ENCODE measurements around the gene C9orf78. TPM values are rescaled to one million over a fixed set of nuclear protein-coding genes. Genes with fewer than 3 reads are reported as not detected.

C9orf78 gene
- total and polyA plus RNA-seq, 2 of the 8 experiments (the other 6 are each of a cell fraction or from before 2014, with no cell fraction given) = 17.4 to 40.6 TPM

DNA sequence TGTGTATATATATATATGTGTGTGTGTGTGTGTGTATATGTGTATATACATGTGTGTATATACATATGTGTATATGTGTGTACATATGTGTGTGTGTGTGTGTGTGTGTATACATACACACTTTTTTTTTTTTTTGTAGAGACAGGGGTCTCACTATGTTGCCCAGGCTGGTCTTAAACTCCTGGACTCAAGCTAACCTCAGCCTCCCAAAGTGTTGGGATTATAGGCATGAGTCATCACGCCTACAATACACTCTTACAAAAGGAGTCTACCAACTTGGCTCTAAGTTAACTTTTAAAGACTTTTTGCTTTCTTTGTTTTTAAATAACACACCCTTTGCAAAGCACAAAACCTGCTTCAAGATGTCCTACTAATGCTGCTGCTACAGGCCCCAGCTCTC is 2.1 kb downstream of the C9orf78 start:
- no peak overlapping the region for H4K8ac ChIP-seq (ENCODE audit: extremely low read depth, insufficient read depth, low read length)
- H4K5ac ChIP-seq (ENCODE audit: insufficient read length, low read depth, low read length) = no peak overlapping the region
- H2BK5ac ChIP-seq (ENCODE audit: low read depth, low read length) = no peak overlapping the region
- no peak overlapping the region for H2BK12ac ChIP-seq (ENCODE audit: low read depth, low read length)
- H2AFZ ChIP-seq (ENCODE audit: low read length) = no peak overlapping the region
- no peak overlapping the region for H2AK5ac ChIP-seq (ENCODE audit: low read depth, low read length)
- no peak overlapping the region for H2BK20ac ChIP-seq (ENCODE audit: low read length)
- H3K56ac ChIP-seq (replicated peaks; ENCODE audit: insufficient read length, low read depth, low read length) = no peak overlapping the region
- H2BK120ac ChIP-seq (replicated peaks; ENCODE audit: low read depth, low read length) = no peak overlapping the region
- H3K9me3 ChIP-seq (ENCODE audit: insufficient read depth in 2 of 2, low read depth in 1 of 2, low read length in 1 of 2) = no peaks in the 10 kb centered on the region
- H3K27ac ChIP-seq (ENCODE audit: low read depth, low read length) = no peak overlapping the region
- peaks cover 0 to 1% of the 10 kb centered on the region in 2 experiments for H4K20me1 ChIP-seq (replicated peaks in 1 of 2; ENCODE audit: control insufficient read depth in 1 of 2, insufficient read depth in 2 of 2, low read length in 2 of 2)
- H4K91ac ChIP-seq (replicated peaks; ENCODE audit: insufficient read length, low read length) = no peak overlapping the region
- peaks cover 14 to 35% (median 27%) of the 10 kb centered on the region in 4 experiments; a peak in 7 of 8 replicates for H3K36me3 ChIP-seq (ENCODE audit: control insufficient read depth in 2 of 4, insufficient read depth in 4 of 4, low read length in 3 of 4)
- no peak overlapping the region for H3K14ac ChIP-seq (ENCODE audit: insufficient read length)
- H3K4ac ChIP-seq (replicated peaks; ENCODE audit: insufficient read length, low read depth, low read length) = no peak overlapping the region
- H3K4me2 ChIP-seq (ENCODE audit: insufficient read depth in 1 of 2, low read depth in 2 of 2, low read length in 2 of 2) = no peak overlapping the region
- no peak overlapping the region for H3K4me3 ChIP-seq (ENCODE audit: extremely low read depth in 1 of 4, insufficient read depth in 2 of 4, low read depth in 3 of 4, low read length in 4 of 4)
- no peak for FAIRE-seq
- WGBS, 2 experiments (ENCODE audit: extremely low coverage in 1 of 2, insufficient coverage in 1 of 2, insufficient read length in 1 of 2, insufficient replicate concordance in 2 of 2, low coverage in 1 of 2, low lambda C conversion rate in 2 of 2, missing lambda C conversion rate in 1 of 2) = 94% methylated on average over 1 of the region's 1 CpG; no CpG with 5 or more reads in 1 of the 2 experiments
- no peak overlapping the region for H2BK15ac ChIP-seq (ENCODE audit: low read length)
- peaks cover 0 to 12% of the 10 kb centered on the region in 2 experiments; a peak in 2 of 4 replicates for H3K79me2 ChIP-seq (ENCODE audit: control insufficient read depth in 1 of 2, insufficient read depth in 2 of 2, low read length in 2 of 2)
- ChIA-PET POLR2A (ENCODE audit: partially characterized antibody) (interaction anchor here (0.7 kb wide), 1 partner anchor 55 kb away, joined by 3 read pairs; no protein-coding TSS in a partner anchor), CTCF (ENCODE audit: partially characterized antibody) (no interaction called here)
- no peak overlapping the region for H3K18ac ChIP-seq (ENCODE audit: extremely low read depth, low read length)
- peaks cover 2% of the 10 kb centered on the region for H3K79me1 ChIP-seq (ENCODE audit: low read depth, low read length)
- H3K4me1 ChIP-seq (replicated peaks in 1 of 4; ENCODE audit: control insufficient read depth in 3 of 4, insufficient read depth in 4 of 4, low read length in 3 of 4) = peaks cover 0 to 8% (median 4%) of the 10 kb centered on the region in 4 experiments; a peak in 4 of 7 replicates
- H3K27me3 ChIP-seq (replicated peaks in 1 of 4; ENCODE audit: control insufficient read depth in 3 of 4, extremely low read depth in 1 of 4, insufficient read depth in 3 of 4, low read length in 3 of 4) = no peaks in the 10 kb centered on the region; a peak in 1 of 7 replicates
- H3K23me2 ChIP-seq (ENCODE audit: low read depth, low read length) = peaks cover 6% of the 10 kb centered on the region
- no peak for DNase-seq (ENCODE audit: low read depth in 1 of 2, low spot score in 2 of 2)
- H3K23ac ChIP-seq (ENCODE audit: insufficient read length) = no peak overlapping the region
- H3K9ac ChIP-seq (replicated peaks in 1 of 4; ENCODE audit: extremely low read depth in 1 of 4, low read depth in 3 of 4, low read length in 3 of 4) = no peak overlapping the region
- TF ChIP-seq CTBP2 (IDR thresholded peaks at IDR 0.05; ENCODE audit: borderline replicate concordance, insufficient read depth, insufficient read length, low read length) (no peak), SIN3A (conservative IDR thresholded peaks at IDR 0.05 in 1 of 2, IDR thresholded peaks at IDR 0.05 in 1 of 2; ENCODE audit: low read depth in 1 of 2, low read length in 2 of 2) (no peak), SIRT6 (IDR thresholded peaks at IDR 0.05; ENCODE audit: low read length) (no peak), EZH2 (IDR thresholded peaks at IDR 0.05; ENCODE audit: low read depth, low read length, severe bottlenecking) (no peak), GABPA (IDR thresholded peaks at IDR 0.05; ENCODE audit: borderline replicate concordance, insufficient read depth, low read length) (no peak), SP1 (IDR thresholded peaks at IDR 0.05; ENCODE audit: low read depth, low read length) (no peak), JUND (IDR thresholded peaks at IDR 0.05; ENCODE audit: low read length) (no peak), HDAC6 (IDR thresholded peaks at IDR 0.05; ENCODE audit: low read depth, low read length) (no peak), CHD1 (IDR thresholded peaks at IDR 0.05; ENCODE audit: low read depth, low read length) (no peak), RBBP5 (IDR thresholded peaks at IDR 0.05; ENCODE audit: borderline replicate concordance, low read depth, low read length) (no peak), GTF2F1 (IDR thresholded peaks at IDR 0.05; ENCODE audit: borderline replicate concordance, low read depth, low read length) (no peak), TCF12 (IDR thresholded peaks at IDR 0.05; ENCODE audit: low read depth, low read length) (no peak)
- TF ChIP-seq, protein P1, sequence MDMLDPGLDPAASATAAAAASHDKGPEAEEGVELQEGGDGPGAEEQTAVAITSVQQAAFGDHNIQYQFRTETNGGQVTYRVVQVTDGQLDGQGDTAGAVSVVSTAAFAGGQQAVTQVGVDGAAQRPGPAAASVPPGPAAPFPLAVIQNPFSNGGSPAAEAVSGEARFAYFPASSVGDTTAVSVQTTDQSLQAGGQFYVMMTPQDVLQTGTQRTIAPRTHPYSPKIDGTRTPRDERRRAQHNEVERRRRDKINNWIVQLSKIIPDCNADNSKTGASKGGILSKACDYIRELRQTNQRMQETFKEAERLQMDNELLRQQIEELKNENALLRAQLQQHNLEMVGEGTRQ (IDR thresholded peaks at IDR 0.05; ENCODE audit: low read length) = no peak
